Stimulated activated CD8-positive, alpha-beta memory T cell treated with anti-CD3 and anti-CD28 coated beads, Interleukin-4, amount 100 ng/mL, for 24 hours (primary cell): ENCODE results near the gene TXNDC17.
"Not testable (repeated sequence)": the region's sequence is repeated elsewhere in the genome, so short reads cannot be mapped to it uniquely, and the experiment has no call there.

Experiments used
- DNase-seq: peaks from one replicate; pipeline ENCODE4 v3.0.0-alpha.2; 2020; ENCODE audit warnings: low read depth

The TXNDC17 gene

DNA sequence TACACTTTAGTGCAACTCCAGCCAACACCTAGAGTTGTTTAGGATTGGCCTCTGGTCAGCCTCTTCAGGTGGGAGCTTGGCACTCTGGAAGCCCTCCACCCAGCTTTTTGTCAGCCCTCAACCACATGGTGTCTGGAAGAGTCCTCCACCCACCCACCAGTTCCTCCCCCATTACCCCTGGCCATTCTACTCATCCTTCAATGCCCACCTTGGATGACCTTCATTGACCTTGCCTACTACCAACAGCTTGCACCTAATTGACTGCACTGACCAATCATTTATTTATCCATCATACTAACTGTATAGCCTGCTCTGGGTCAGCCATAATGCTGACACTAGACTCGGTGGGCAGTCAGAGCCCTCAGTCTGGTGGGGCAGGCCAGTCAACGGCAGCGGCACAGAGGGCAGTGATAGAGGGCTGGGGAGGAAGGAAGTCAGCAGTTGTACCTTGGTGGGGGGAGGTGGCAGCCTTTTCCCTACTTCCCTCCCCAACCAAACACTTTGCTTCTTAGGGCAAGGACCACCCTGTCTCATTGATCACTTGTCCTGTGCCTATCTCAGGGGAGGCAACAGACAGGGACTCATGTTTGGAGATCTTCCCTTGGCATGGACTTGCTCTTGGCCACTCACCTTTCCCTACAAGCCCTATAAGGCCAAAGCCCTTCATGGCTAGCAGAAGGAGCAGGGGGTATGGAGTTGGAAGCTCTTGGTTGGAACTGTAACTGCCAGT is 43.0 kb downstream of the TXNDC17 start:
- no peak for DNase-seq

DNA sequence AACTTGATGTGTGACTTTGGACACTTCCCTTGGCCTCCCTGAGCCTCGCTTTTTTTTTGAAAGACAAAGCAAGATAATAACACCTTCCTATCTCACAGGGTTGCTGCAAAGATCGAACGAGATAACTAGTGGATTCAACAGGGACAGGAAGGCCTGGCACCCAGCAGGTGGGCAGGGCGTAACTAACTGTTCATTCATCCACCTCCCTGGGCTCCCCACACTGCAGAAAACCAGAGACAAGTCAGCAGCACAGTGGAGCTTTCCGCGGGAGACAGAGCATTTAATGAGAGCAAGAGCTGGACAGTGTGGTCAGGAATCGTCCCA is 43.6 kb downstream of the TXNDC17 start:
- no peak for DNase-seq

DNA sequence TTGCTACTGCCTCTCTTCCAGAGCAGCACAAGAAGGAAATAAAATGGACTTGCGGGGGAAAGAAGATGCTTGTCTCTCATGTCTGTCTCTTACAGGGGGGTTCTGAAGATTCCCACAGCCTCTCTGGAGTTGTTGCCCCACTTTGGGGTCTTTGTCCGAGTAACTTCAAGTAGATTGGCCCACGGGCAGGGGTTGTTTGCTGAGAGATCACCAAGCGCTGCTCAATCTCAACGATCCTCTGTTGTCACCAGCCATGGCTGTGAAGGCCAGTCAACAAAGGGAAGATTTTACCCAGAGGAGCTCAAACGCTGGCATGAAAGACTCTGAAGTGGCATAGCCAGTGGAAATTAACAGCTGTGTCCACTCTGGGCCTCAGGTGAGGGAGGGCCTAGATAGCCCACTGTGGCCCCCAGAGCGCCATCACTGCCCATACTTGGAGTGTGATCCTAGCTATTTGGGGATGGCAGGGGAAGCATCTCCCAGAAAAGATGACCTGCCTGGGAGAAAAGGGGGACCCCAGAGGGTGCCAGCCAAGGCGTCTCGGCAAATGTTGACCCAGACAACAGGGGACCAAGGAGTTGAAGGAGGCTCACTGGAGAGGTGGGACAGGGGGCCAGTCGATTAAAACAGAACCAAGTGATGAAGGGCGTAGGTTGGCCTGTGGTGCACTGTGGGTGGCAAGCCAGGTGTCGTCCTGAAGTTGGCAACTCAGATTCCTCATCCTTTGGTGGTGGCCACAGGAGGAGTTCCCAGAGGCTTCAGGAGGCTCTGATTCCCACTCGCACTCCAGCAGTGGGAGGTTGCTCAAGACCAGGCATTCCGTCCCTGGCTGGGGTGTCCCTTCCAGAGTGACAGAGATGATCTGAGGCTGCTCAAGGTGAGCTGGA is 44.3 kb downstream of the TXNDC17 start:
- no peak for DNase-seq

DNA sequence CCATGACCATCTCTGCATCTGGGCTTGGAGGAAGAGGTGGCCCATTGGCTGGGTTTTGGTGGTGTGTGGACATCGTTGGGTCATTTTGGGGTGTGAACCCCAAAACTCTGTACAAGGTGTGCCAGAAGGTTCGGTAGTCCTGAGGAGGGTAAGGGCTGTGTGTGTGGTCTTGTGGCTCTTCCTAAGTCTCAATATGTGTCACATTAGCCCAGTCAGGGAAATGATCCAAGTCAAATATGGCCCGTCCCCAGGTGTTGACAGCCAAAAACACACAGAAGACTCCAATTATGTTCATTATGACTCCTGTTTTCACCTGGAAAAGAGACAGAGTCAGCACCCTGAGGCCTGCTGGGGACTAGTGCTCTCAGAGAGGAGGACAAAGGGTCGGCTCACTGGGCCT is 45.2 kb downstream of the TXNDC17 start:
- DNase-seq, result no peak

DNA sequence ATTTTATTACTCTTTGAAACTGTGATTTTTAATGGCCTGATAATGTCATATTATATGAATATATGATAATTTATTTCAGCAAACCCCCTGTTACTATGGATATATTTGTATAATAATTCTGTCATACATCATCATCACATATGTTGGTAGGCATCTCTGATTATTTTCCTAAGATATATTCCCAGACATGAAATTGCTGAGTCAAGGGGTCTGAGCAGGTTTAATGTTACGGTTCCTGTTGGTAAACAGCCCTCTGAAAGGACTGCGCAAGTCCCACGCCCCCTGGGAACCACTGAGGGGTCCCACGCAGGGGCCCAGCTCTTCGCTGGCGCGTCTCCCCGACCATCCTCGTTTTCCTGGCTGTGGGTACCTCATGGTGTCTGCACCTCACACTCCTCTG is 48.1 kb downstream of the TXNDC17 start:
- no peak for DNase-seq

DNA sequence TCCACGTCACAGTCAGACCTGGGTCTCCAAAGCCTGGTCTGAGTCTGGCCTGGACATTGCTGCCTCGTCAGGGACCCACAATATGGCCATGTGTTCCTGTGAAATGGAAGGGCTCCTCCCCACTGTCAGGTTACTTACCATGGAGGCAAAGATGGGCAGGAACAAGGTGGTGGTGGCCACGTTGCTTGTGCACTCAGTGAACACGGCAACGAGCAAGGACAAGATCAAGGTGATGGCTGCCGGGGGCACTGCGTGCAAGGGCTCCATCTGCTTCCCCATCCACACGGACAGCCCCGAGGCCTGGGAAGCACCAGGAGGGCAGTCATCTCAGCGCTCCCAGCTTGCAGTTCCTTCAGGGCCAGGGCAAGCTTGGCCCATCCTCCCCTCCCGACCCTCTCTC is 49.8 kb downstream of the TXNDC17 start:
- no peak for DNase-seq

DNA sequence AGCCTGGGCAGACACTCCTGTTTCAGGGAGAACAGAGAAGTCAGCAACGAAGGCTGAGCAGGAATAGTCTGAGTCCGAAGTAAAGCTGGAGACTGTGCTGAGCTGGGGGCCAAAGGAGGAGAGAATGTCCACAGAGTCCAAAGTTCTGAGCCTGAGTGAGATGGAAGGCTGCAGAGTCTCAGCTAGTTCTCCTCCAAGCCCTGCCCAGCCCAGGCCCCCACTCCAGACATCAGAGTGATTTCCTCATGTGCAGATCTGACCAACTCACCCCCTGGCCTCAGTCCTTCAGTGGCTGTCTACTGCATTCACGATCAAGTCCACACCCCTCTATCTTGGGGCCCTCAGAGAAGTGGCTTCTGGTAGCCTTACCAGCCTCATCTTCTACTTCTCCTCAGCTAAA is 50.7 kb downstream of the TXNDC17 start:
- no peak for DNase-seq

DNA sequence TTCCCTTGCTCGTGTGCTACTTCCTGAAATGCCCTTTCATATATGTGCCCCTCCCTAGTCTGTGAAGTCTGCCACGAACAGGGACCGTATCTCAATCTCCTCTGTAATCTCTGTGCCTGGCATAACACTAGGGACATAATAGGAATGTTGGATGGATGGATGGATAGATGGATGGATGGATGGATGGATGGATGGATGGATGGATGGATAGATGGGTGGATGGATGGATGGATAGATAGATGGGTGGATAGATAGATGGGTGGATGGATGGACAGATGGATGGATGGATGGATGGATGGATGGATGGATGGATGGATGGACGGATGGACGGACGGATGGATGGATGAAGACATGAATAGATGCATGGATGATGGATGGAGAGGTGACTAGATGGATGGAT is 51.1 kb downstream of the TXNDC17 start:
- DNase-seq, result not testable (repeated sequence)
